NCI-H345 treated with DMSO at 0.1 percent for 48 hours (cell line): ENCODE data around the gene HSD3B2.
"Not testable (repeated sequence)": the region's sequence is repeated elsewhere in the genome, so short reads cannot be mapped to it uniquely, and the experiment has no call there.

Experiments
- DNase-seq: peaks from one replicate; lab custom pipeline; 2025; ENCODE audit not compliant: unreplicated experiment; lab: John Stamatoyannopoulos, UW

Gene HSD3B2

DNA sequence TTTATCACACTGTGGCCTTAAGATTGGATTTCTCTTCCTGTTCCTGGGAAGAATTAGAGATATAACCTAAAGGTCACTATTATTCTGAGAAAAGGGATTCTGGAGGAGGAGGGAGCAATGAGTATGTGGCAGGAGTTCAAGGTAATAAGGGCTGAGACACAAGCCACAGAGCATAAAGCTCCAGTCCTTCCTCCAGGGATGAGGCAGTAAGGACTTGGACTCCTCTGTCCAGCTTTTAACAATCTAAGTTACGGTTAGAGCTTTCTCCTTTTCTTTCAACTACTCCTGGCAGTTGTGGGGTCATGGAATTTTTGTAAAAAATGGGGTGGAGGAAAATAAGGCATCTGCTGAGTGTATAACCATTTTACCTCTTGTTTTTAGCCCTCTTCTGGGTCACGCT is at the start of gene HSD3B2:
HSD3B2 (plus strand) TSS at position 201 of the 400 bp plus-strand sequence. CDS start 270 bp downstream, outside the sequence.
- DNase-seq, result no peak

DNA sequence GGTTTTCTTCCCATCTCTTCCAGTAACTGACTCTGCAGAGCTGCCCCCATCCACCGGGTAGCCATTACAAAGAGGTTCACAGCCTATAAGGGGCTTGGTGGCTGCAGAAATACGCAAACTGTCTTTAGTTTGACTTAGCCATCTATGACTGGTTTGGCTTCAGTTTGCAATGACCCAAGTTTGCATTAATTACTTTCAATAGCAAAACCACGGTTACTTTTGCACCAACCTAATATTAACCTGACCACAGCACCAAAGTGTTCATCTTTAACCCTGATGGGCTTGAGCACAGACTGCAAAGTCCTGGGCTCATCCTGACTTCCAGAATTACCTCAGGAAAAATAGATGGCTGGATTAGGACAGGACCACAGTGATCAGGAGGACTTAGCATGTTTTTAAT is 48.5 kb upstream of the HSD3B2 start:
- no peak for DNase-seq

DNA sequence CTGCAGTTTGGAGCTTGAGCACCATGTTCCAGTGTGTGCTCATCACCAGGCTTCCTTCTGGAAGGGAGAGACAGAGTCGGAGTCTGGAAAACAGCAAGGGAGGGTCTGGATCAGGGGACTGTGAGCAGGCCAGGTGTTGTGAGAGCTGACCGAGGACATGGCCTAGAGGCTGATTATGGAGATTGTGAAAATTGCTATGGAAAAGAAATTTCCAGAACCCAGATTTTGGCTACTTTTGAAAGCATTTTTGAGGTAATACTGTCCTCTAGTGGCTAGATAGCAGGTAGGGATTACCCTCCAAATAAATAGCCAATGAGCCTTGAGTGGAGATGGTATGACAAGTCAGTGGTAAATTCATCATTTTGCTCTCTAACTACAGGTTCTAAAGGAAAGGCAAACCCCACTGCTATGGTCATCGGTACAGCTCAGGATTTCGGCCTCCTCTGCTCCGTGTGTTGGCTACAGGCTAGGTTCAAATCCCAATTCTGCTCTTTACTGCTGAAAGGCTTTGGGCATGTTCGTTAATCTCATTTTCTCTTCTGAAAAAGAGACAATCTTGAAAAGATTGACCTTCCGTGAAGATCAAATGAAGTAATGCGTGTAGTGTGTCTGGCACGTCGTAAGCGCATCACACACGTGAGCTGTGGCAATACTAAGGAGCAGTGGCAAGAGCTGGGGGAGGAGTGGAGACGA is 47.4 kb upstream of the HSD3B2 start:
- DNase-seq, result no peak

DNA sequence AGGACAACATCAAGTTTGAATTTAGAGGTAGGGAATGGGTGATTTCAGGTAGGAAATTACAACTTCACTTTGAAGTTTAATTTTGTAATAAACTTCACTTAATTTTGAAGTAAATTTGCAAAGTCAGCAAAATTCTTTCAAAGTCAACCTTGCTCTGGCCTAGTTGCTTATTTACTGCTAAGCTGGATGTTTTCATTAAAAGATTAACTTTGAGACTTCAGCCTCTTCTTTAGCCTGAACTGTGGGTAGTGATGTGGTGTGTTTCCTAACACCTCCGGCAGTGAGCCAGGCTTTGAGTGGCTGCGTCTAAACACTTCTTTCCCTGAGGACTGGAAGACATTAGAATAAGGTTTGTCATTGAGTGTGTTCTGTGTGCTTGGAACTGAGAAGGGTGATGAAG is 46.4 kb upstream of the HSD3B2 start, which contains the start of gene HAO2:
HAO2 (plus strand) TSS at position 232 of the 400 bp plus-strand sequence. CDS start 12,301 bp downstream, outside the sequence.
- DNase-seq, result no peak

DNA sequence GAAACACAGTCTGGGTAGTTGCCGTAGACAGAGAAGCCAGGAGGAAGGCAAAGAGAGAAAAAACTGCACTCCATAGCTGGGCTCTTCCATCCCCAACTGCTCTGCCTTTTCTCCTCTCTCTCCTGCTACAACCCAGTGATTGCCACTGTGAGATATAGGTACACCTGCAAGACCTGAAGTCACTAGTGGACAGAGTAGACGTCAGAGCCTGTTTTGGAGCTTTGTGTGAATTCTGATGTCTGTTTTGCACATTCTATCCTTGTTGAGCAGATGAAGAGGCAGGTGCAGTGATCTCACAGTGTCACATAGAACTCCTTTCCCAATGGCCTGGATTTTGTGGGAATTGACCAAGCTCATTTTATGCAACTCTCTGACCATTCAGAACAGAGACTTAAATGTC is 44.2 kb upstream of the HSD3B2 start:
- no peak for DNase-seq

DNA sequence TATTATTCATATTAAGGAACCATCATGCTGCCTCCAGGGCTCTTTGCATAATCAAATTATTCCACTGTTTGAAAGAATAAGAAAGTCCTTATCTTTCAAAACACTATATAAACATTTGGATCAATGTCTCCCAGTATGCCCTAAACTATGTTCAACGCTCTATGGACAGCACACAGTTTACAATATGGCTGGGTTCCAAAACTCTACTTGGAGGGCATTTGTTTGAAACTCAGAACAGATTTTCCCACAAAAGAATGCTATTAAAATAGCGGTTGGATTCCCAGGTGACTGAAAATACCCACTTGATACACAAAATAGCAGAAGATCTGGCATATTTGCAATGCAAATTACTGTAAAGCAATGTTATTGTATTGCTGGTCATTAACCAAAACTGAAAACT is 43.1 kb upstream of the HSD3B2 start:
- DNase-seq, result no peak

DNA sequence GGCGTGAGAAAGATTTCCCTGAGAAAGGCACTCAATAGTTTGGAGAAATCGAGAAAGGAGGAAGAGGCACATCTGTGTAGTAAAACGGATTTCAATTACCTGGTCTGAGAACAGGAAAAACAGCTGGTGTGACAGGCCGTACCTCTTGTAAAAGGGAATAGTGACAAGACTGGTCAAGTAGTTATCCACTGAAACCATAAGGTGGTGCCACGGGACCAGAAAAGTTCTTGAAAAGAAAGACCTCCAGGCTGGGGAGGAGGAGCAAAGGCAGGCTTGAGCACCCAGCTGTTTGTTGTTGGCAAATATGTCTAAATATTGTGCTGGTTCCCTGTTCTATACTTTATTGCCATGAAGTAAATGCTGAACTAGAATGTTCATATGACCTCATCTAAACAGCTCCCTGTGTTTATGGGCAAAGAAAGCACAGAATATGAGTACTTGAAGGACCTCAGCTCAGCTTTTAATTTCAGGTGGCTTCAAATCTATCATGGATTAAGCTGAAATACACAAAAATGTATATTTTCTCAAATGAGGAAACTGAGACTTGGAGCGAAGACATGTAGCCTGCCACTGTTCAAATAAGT is 42.4 kb upstream of the HSD3B2 start:
- DNase-seq, result no peak

DNA sequence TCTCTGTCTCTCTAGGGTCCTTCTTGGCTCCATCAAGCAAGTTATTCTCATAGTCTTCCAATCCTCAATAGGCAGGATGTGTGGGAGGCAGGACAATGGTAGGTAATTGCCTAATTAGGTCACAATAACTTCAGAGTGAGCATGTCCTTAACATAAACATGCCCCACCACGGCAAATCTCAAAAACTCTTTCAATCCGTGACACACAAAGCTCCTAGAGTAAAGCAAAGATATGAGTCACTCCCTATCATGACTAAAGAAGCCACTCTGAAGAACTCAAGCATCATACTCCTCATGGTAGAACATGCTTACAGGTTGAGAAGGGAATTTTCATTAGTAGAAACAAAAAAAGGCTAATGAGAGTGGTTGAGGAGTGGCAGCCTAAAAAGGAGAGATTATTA is 41.5 kb upstream of the HSD3B2 start:
- DNase-seq, result no peak

DNA sequence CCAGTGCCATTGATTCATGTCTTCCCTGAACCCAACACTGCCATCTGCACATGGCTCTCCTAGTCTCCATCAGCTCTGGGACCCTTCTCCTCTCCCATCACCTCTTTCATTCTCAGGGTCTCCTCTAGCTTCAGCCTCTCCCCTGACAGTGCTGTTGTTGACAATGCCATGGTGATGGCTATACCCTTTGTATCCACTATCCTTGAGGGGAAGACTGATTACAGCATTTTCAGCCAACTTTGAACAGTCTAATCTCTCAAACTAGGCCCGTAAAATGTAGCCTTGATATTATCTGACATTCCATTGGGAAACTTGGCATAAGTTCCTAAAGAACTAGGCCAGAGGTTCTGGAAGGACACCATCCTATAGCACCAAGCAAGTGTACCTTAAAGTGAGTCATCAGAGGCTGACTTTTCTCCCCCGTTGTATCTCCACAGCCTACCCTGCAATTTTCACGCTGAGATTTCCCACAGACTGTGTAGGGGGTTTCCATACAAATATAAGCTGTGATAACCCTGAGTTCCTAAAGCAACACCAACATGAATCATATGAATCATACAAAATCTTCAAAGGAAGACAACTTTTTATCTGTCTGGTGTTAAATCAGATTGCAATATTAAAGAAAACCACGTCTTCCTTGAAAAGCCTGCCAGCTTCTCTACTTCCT is 40.6 kb upstream of the HSD3B2 start:
- DNase-seq, result no peak

DNA sequence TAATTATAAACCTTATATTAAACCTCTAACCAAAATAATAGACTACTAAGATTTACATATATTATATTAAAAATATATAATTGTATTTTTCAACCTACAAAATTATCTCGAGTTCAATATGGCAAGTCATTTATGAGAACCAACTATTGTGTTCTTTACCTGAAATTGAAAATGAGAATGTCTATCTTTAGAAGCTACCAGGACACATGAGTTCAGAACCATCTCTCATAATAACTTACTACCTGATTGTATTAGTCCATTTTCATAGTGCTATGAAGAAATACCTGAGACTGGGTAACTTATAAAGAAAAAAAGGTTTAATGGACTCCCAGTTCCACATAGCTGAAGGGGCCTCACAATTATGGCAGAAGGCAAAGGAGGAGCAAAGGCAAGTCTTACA is 39.6 kb upstream of the HSD3B2 start:
- no peak for DNase-seq

DNA sequence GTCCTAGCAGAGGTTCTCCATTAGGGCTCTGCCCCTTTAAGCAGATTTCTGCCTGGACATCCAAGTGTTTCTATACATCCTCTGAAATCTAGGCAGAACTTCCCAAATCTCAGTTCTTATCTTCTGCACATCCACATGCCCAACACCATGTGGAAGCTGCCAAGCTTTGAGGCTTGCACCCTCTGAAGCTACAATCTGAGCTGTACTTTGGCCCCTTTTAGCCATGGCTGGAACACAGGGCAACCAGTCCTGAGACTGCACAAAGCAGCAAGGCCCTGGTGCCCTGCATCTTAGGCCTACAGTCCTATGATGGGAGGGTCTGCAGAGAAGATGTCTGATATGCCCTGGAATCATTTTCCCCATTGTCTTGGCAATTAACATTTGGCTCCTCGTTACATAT is 38.4 kb upstream of the HSD3B2 start:
- no peak for DNase-seq

DNA sequence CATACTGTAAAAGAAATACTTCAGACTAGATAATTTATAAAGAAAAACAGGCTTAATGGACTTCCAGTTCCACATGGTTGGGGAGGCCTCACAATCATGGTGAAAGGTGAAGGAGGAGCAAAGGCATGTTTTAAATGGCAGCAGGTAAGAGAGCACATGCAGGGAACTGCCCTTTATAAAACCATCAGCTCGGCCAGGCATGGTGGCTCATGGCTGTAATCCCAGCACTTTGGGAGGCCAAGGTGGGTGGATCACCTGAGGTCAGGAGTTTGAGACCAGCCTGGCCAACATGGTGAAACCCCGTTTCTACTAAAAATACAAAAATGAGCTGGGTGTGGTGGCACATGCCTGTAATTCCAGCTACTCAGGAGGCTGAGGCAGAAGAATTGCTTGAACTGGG is 37.4 kb upstream of the HSD3B2 start:
- DNase-seq, result not testable (repeated sequence)

DNA sequence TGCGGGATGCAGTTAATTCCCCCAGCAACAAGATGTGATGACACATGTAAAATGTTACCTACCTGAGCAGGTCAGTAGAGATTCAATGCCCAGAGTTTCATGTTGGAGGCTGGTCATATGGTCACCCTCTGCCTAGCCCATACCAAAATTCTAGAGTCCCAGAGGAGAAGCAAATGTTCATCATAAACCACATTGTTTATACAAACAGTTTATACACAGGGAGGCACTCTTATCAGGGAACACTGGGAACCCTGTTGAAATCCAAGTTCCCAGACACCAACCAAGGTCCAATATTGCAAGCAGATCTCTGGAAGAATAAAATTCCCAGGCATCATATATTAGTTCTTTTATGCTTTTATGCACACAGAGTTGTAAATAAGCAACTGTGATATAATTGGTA is 35.8 kb upstream of the HSD3B2 start:
- DNase-seq, result no peak

DNA sequence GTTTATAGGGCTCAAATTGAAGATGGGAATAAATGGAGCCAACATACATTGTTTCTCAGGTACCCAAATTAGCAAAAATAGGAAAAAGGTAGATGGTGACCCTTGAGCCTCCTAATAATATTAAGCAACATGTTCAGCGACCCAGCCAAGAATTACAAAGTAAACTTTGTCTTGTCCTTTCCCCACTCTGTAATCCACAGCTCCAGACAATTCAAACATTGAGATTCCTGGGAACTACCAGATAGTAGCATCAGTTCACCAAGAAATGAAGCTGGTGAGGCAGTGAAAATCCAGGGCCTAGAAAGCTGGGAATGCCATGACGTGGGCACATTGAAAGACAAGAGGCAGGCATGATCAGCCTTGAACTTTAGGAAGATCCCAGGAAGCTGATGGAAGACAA is 34.6 kb upstream of the HSD3B2 start:
- DNase-seq, result no peak

DNA sequence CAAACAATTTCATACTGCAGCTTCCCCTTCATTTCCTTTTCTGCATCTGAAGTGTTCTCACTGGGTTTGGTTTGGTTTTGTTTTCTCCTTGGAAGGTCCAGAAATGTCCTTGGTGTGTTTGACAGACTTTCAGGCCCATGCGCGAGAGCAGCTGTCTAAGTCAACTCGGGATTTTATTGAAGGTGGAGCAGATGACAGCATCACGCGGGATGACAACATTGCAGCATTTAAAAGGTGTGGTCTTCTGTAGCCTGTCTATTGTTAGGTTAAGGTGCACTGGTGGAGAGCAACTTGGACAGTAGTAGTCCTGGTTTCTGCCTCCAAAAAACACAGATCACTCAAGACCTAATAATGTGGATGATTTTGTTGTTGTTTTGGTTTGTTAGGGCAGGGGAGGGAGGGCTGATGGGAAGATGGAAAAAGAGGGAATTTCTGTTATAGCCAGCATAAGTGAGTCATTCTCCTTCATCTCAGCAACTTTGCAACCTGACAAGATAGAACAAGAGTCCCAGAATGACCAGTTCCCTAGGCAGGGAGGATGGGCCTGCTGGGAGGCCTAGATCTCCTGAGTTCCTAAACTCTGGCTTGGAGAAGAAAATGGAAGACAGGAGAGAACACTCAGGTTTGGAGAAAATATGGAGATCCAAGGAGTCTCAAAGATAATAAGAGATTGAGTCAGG is 33.8 kb upstream of the HSD3B2 start:
- DNase-seq, result no peak

DNA sequence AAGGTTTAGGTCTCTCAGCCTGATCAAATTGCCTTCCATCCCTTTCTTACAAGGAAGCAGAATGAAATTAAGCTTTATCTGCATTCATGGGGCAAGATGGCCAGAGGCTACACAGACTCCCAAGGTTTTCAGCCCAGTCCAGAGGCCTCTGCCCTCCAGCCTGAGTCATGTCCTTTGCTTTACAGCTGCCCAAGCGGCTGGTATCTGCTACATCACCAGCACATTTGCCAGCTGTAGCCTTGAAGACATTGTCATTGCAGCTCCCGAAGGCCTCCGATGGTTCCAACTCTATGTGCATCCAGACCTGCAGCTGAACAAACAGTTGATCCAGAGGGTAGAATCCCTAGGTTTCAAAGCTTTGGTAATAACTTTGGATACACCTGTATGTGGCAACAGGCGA is 30.4 kb upstream of the HSD3B2 start:
- DNase-seq, result no peak

DNA sequence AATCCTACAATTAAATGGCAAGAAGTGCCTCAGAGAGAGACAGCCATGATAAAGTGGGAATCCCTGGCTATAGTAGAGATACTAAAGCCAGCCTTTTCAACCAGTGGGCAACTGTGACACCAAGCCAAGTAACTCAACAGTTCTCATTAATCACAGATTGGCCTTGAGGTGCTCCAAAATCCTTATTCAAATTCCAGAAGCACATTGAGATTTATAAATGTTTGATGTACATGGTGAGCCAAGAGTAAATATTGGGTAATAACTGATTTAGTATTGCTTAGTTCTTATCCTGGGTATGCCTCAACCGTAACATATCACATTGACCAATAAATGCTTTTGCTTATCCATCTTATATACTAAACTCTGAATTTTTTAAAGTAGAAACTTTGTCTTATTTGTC is 29.3 kb upstream of the HSD3B2 start:
- no peak for DNase-seq

DNA sequence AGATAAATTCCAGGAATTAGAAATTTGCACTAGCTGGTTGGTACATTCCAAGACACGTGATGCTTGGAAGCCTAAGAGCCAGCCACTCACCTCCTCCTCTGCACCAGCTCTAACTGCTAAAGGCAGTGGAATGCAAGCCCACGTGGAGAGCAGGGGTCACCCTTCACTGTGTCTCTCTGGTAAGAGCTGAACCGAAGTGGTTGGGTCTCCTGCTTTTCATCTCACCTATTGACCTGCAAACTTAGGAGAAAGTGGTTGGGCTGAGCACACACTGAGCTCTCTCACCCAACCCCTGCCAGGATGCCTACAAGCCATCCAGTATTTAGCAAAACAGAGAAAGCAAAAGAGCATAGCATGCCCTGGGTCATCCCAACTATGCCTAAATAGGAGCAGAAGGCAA is 27.1 kb upstream of the HSD3B2 start:
- no peak for DNase-seq

DNA sequence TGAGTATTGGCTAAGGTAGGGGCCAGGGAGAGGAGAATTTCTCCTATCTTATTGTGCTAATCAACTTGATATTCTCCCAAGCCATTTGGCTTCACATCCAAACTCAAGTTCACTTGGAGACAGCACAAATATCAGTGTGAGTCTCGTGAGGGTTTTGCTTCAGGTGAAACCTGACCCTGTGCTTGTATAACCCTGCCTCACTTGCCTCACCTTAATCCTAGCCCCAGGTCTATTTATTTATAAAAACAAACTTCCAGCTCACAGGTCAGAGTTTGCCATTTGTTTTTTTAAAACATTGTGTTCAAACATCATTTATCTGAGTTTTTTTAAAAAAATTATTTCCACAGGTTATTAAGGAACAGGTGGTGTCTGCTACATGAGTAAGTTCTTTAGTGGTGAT is 26.5 kb upstream of the HSD3B2 start:
- DNase-seq, result no peak

DNA sequence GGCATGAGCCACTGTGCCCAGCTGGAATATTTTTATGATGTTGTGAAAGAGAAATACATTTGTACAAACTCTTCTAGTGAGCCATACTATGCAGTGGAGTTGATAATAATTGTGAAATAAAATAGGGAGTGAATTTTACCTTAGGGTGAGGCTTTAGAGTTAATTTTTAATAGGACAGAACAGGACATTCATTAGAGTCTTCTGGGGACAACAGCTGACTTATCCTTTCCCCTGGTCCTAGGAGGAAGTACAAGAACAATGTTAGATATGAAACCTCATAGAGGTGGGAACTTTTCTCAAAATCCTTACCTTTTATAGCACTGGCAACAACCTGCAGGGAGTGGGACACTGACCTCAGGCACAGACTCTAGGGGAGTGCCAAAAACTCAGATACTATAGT is 24.4 kb upstream of the HSD3B2 start:
- DNase-seq, result no peak

DNA sequence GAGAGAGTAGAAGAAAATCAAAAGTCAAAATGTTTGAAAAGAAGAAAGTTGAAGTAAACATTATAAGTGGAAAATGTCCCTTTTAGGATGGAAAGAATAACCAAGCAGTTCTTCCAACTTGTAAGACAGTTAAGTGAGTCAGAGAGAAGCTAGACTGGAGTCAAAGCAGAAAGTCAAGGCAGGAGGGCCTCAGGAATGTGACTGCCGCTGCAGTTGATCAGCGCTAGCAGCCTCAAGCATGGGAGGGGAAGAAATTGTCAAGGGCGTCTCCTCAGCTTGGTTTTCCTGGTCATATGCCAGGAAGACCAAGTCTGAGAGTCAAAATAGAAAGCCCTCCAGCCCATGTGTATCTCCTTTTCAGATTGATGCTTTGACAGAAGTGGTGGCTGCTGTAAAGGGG is 23.2 kb upstream of the HSD3B2 start:
- DNase-seq, result no peak

DNA sequence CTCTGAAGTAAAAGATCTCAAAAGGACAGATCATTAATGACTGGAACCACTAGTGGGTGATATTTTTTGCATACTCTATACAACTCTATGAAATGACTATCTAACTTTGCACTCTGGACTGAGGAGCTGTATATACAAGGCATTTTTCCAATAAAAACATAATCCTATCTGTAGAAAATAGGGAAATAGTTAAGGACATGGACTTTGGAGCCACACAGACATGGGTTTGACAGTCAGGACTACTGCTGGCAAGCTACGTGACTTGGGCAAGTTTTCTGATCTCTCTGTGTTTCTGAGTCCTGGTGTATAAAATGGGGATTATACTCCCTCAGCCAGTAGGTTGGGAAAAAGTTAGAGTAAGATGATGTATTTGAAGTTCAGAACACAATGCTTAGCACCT is 20.9 kb upstream of the HSD3B2 start:
- DNase-seq, result no peak
